GM06990 (cell line): Measurements from ENCODE around the gene ZNF3.
A peak's percentile ranks its signal among the peaks of the same experiment; 100 is the strongest.

Experiments
- DNase-seq: peaks from one replicate; pipeline ENCODE4 v3.0.0-alpha.2; 2011; ENCODE audit not compliant: insufficient read length; ENCODE audit errors: extremely low read depth
- H3K27me3 ChIP-seq: replicated peaks from 2 replicates; pipeline ENCODE4 v1.6.0; 2011; ENCODE audit warnings: low read length; ENCODE audit not compliant: control insufficient read depth, insufficient read depth
- H3K36me3 ChIP-seq: 2 replicates; pipeline ENCODE4 v1.5.1; 2011; ENCODE audit warnings: low read length; ENCODE audit not compliant: control insufficient read depth, insufficient read depth
- H3K4me3 ChIP-seq: replicated peaks from 2 replicates; pipeline ENCODE4 v1.5.1; 2011; ENCODE audit warnings: low read depth, mild to moderate bottlenecking, control low read depth, low read length
- TF ChIP-seq, protein P1 (sequence below): IDR thresholded peaks from 2 replicates; pipeline ENCODE4 v1.5.1; 2011; ENCODE audit warnings: low read length, control low read depth, mild to moderate bottlenecking, inconsistent platforms; ENCODE audit not compliant: insufficient read depth, poor library complexity, severe bottlenecking

Gene ZNF3

DNA sequence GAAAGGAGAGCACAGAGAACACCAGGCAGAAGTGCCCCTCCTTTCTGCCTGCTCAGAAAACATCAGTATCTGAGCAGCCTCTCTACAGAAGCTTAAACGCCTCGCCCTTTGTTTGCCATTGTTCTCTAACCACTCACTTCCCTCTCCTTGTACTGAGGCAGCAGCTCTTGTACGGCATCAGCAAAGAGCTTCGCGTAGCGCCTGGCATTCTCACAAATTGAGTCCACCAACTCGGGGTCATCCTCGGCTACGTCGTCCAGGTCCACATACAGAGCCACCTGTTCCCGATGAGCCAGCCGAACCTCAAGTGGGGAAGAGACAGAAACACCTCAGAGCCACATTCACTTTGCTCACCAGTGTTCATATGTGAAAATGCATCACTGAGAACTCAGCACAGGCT is 17.9 kb upstream of the ZNF3 start:
- TF ChIP-seq, protein P1, sequence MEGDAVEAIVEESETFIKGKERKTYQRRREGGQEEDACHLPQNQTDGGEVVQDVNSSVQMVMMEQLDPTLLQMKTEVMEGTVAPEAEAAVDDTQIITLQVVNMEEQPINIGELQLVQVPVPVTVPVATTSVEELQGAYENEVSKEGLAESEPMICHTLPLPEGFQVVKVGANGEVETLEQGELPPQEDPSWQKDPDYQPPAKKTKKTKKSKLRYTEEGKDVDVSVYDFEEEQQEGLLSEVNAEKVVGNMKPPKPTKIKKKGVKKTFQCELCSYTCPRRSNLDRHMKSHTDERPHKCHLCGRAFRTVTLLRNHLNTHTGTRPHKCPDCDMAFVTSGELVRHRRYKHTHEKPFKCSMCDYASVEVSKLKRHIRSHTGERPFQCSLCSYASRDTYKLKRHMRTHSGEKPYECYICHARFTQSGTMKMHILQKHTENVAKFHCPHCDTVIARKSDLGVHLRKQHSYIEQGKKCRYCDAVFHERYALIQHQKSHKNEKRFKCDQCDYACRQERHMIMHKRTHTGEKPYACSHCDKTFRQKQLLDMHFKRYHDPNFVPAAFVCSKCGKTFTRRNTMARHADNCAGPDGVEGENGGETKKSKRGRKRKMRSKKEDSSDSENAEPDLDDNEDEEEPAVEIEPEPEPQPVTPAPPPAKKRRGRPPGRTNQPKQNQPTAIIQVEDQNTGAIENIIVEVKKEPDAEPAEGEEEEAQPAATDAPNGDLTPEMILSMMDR, result no peak
- H3K27me3 ChIP-seq, result no peaks in the 10 kb centered on the region
- peak overlapping the region; percentile 83 for H3K4me3 ChIP-seq
- H3K36me3 ChIP-seq, result peaks cover 38% of the 10 kb centered on the region
- no peak for DNase-seq

DNA sequence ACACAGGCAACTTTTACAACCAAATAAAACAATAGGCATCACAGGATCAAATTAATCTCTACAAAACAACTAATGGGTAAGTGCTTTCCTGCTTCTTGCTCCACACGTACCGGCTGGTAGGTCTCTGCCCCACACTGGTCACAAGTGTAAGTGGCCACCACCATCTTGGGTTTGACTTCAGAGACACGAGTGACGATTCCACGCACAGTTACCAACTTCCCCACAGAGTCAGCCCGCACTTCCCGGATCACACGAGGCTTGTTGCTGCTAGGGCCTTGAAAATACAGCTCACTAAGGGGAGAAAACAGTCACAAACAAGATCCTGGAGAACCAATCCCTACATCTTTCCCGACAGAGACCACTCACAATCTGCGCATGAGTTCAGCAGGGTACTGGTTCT is 17.4 kb upstream of the ZNF3 start:
- DNase-seq, result no peak
- TF ChIP-seq, protein P1, result no peak
- Histone ChIP-seq H3K27me3 (no peaks in the 10 kb centered on the region), H3K4me3 (no peak overlapping the region), H3K36me3 (peaks cover 42% of the 10 kb centered on the region)

DNA sequence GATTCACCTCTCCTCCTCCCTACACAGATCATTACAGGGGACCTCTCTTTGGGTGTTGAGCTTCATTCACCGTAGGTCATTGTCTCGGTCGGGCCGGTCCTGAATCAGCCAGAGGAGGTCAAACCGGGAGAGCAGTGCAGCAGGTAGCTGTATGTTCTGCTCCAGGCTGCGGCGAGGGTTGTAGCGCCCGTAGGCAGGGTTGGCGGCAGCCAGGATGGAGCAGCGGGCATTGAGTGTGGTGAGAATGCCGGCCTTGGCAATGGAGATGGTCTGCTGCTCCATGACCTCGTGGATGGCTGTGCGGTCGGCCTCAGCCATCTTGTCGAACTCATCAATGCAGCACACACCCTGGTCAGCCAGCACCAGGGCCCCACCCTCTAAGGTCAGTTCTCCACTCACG is 14.2 kb upstream of the ZNF3 start:
- peaks cover 70% of the 10 kb centered on the region for H3K36me3 ChIP-seq
- no peaks in the 10 kb centered on the region for H3K27me3 ChIP-seq

GRCh38 chr7:100095289-100095688 is 13.8 kb upstream of the ZNF3 start:
- TF ChIP-seq, protein P1, result no peak
- DNase-seq, result no peak
- Histone ChIP-seq H3K36me3 (peaks cover 74% of the 10 kb centered on the region), H3K27me3 (no peaks in the 10 kb centered on the region), H3K4me3 (no peak overlapping the region)

More for the DNA sequence above, 14.2 kb upstream of the ZNF3 start:
- TF ChIP-seq, protein P1, result no peak
- H3K4me3 ChIP-seq, result no peak overlapping the region
- DNase-seq, result no peak

- peaks cover 68% of the 10 kb centered on the region for H3K36me3 ChIP-seq
- H3K4me3 ChIP-seq, result no peak overlapping the region
- TF ChIP-seq, protein P1, result no peak
- no peaks in the 10 kb centered on the region for H3K27me3 ChIP-seq
- no peak for DNase-seq
Measured at GRCh38 chr7:100093925-100094486, 12.5 kb upstream of the ZNF3 start.

DNA sequence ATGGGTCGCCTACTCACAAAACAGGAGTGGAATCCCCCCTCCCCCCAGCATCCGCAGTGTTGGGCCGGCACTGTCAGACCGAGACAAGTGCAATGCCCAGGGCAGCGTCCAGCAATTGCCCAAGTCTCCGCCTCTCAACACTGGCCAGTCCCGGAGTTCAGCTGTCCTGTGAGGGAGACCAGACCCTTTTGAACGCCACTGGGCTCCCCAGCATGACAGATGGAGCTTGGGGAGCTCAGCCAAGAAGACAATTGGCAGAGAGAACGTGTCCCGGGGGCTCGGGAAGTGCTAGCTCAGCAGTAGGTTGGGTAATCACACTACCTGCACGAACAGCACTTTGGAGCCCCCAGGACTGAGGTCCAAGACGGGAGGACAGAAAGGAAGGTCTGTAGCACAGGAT is 12.0 kb upstream of the ZNF3 start:
- Histone ChIP-seq H3K36me3 (peaks cover 64% of the 10 kb centered on the region), H3K4me3 (no peak overlapping the region)
- DNase-seq, result no peak

More for the DNA sequence above, 12.0 kb upstream of the ZNF3 start:
- TF ChIP-seq, protein P1, result no peak
- no peaks in the 10 kb centered on the region for H3K27me3 ChIP-seq
